Gastrocnemius medialis (tissue), 4 donors: ENCODE results near the gene TNFRSF13B.

Experiments
- POLR2A ChIP-seq, 2 donors: fragments of 450-650 bp; IDR thresholded peaks; one replicate each; pipeline ENCODE4 v1.6.1; 2017; ENCODE audit warnings: antibody characterized with exemption in 2 of 2, mild to moderate bottlenecking in 2 of 2, moderate library complexity in 2 of 2
- TF ChIP-seq, protein P1 (sequence below), 5 experiments: fragments of 450-650 bp in 3 of 5; fragments of 200-600 bp in 2 of 5; sonication (generic) in 2 of 5; IDR thresholded peaks in 4 of 5; conservative IDR thresholded peaks in 1 of 5; 1 replicate in 4 of 5; 2 replicates in 1 of 5; pipeline ENCODE4 v1.5.1; 2016 to 2019; ENCODE audit warnings: antibody characterized with exemption in 5 of 5, mild to moderate bottlenecking in 3 of 5, moderate library complexity in 3 of 5

DNA sequence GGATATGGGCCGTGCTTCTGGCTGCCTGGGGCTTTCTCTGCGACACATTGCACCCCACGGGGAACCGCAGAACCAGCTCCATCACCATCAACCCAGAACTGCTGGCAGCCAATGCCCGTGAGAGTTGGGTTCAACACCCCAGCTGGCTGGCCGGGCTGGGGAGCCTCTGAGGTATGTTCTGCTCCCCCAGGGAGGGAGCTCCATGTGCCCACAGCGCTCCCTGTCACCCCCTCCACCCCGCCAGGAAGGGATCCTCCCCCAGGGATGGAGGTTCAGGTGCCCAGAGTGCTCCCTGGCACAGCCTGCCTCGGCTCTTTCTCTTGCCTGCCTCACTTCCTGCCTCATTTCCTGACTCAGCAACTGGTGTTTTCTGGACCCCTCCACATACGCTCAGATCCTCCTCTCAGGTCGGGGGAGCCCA lies 46.1 kb upstream of the TNFRSF13B start:
- TF ChIP-seq, protein P1, sequence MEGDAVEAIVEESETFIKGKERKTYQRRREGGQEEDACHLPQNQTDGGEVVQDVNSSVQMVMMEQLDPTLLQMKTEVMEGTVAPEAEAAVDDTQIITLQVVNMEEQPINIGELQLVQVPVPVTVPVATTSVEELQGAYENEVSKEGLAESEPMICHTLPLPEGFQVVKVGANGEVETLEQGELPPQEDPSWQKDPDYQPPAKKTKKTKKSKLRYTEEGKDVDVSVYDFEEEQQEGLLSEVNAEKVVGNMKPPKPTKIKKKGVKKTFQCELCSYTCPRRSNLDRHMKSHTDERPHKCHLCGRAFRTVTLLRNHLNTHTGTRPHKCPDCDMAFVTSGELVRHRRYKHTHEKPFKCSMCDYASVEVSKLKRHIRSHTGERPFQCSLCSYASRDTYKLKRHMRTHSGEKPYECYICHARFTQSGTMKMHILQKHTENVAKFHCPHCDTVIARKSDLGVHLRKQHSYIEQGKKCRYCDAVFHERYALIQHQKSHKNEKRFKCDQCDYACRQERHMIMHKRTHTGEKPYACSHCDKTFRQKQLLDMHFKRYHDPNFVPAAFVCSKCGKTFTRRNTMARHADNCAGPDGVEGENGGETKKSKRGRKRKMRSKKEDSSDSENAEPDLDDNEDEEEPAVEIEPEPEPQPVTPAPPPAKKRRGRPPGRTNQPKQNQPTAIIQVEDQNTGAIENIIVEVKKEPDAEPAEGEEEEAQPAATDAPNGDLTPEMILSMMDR (IDR thresholded peaks at IDR 0.05 in 4 of 5, conservative IDR thresholded peaks at IDR 0.05 in 1 of 5): no peak
- no peak for TF ChIP-seq POLR2A (IDR thresholded peaks at IDR 0.05)
